ENCODE results near the gene TMCC1.
"Not testable (repeated sequence)": the region's sequence is repeated elsewhere in the genome, so short reads cannot be mapped to it uniquely, and the experiment has no call there.

TMCC1 gene

DNA sequence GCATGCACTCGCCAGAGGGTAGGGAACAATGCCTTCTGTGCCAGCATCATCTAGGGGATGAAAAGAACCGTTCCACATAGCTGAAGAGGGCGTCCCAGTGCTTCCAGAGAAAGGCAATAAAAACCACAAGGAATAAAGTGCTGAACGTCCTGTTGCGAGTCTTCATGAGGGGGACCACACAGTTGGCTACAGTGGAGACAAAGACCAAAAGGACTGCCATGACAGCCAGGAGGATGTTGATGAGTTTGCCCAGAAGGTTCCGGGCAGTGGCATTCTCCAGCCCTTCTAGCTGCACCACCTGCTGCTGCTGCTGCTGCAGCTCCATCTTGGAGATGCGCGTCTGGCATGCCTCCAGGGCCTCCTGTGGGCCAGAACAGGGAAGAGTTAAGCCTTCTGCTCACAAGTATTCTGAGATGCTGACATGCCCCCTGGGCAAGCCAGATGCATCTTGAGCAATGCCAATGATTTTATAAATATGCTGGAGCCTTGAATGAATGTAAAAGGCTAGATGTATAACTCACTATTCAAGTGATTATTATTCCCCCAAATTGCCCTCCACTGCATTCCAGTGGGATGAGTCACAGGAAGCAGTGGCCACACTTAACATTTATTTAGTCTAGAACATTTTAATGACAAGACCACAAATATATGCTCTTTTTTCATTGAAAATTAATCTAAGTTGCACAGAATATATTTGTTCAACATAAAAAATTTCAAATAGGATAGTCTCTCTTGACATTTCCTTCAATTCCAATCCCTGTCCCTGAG, 241.9 kb downstream of the TMCC1 start:
- in situ Hi-C loops (cut with MboI; ENCODE audit: low sequenced_read_pairs, unreplicated experiment), result loop anchor here (5.0 to 10.0 kb wide), 2 partner anchors 171 to 253 kb away; no protein-coding TSS in a partner anchor
- no peak for DNase-seq (ENCODE audit: low spot score)
- TF ChIP-seq, protein P1, sequence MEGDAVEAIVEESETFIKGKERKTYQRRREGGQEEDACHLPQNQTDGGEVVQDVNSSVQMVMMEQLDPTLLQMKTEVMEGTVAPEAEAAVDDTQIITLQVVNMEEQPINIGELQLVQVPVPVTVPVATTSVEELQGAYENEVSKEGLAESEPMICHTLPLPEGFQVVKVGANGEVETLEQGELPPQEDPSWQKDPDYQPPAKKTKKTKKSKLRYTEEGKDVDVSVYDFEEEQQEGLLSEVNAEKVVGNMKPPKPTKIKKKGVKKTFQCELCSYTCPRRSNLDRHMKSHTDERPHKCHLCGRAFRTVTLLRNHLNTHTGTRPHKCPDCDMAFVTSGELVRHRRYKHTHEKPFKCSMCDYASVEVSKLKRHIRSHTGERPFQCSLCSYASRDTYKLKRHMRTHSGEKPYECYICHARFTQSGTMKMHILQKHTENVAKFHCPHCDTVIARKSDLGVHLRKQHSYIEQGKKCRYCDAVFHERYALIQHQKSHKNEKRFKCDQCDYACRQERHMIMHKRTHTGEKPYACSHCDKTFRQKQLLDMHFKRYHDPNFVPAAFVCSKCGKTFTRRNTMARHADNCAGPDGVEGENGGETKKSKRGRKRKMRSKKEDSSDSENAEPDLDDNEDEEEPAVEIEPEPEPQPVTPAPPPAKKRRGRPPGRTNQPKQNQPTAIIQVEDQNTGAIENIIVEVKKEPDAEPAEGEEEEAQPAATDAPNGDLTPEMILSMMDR (IDR thresholded peaks at IDR 0.05; ENCODE audit: borderline replicate concordance, control extremely low read depth, extremely low read depth, insufficient read depth, missing control alignments), result no peak

DNA sequence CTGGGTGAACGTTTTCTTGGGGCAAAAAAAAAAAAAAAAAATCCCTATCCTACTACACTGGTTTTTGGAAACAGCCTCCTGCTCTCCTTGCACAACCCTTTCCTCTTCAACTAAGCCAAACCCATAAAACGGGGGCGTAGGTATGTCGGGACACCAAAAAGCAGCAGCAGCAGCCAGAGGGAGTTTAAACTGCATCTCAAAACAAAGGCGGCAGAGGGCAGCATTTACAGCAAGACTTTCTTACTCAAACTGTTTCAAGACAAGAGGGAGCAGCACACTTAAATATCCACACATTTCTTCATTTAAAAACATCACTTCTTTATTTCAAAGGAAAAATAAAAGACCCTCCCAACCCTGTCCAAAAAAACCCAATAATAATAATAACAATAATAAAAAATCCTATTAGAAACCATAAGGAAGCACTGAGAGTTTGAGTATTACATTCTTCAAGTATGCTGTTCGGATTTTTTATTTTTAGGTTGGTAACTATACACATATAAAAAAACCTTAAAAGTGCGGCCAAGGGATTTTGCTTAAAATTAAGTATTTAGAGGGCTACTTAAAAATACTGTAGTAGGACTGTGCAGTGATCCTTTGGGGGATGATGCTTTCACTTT, 243.1 kb downstream of the TMCC1 start:
- peak; percentile 68 for DNase-seq (ENCODE audit: low spot score)
- in situ Hi-C loops (cut with MboI; ENCODE audit: low sequenced_read_pairs, unreplicated experiment), result loop anchor here (5.0 to 10.0 kb wide), 2 partner anchors 172 to 254 kb away; no protein-coding TSS in a partner anchor
- TF ChIP-seq, protein P1 (IDR thresholded peaks at IDR 0.05; ENCODE audit: borderline replicate concordance, control extremely low read depth, extremely low read depth, insufficient read depth, missing control alignments), result peak; percentile 59

DNA sequence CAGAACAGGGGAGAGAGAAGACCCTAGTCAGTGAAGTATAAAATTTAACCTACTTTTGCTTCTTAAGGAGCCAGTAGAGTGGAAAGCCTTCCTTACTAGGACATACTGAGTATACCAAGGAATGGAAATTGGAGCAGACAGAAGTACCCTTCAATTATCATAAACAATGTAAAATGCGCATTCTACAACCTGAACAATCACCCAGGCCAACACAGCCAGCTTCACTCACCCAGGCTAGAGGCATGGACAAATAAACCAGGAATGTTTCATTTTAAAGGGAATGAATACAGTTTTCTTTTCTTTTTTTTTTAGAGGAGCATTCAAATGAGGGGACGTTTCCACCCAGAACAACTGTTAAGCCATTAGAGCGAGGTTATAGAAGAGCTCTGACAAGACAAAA, 245.1 kb downstream of the TMCC1 start:
- in situ Hi-C loops (cut with MboI; ENCODE audit: low sequenced_read_pairs, unreplicated experiment), result no loop called here
- TF ChIP-seq, protein P1 (IDR thresholded peaks at IDR 0.05; ENCODE audit: borderline replicate concordance, control extremely low read depth, extremely low read depth, insufficient read depth, missing control alignments), result no peak

DNA sequence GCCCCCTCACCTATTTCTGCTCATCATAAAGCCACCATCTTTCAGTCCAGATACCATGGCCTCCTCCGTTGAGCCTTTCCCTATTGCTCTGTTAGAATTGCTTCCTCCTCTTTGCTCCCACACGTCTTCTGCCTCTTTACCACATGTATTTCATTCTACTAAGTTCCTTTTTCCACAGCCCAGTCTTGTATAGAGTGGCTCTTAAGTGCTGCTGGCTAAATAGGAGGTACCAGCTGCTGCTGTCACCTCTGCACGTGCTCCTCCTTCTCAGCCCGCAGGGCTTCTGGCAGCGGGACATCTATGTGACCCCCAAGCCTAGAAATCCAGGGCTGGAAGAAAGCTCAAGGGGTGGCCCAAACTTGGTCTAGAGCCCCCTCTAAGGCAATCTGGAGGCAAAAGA, 248.2 kb downstream of the TMCC1 start:
- in situ Hi-C loops (cut with MboI; ENCODE audit: low sequenced_read_pairs, unreplicated experiment), result no loop called here
- DNase-seq (ENCODE audit: low spot score), result no peak
- TF ChIP-seq, protein P1 (IDR thresholded peaks at IDR 0.05; ENCODE audit: borderline replicate concordance, control extremely low read depth, extremely low read depth, insufficient read depth, missing control alignments), result no peak

More for the DNA sequence above, 245.1 kb downstream of the TMCC1 start:
- no peak for DNase-seq (ENCODE audit: low spot score)

DNA sequence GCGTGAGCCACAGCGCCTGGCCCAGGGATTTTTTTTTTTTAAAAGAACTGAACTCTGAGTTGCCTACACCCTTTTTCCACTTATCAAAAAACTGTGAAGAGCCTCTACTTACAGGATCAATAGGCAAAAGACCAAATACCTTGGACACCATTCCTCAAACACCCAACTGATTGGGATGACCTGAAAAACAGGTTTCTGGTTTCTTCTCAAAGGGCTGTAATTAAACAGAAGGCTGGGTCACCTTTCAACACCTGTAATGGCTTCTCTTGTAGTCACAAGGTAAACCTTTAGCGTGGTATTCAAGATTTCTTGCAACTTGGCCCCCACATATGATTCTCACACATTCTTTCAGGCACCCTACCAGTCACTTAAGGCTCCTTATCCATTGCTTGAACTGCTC, 248.7 kb downstream of the TMCC1 start:
- DNase-seq (ENCODE audit: low spot score), result no peak
- TF ChIP-seq, protein P1 (IDR thresholded peaks at IDR 0.05; ENCODE audit: borderline replicate concordance, control extremely low read depth, extremely low read depth, insufficient read depth, missing control alignments), result no peak
- in situ Hi-C loops (cut with MboI; ENCODE audit: low sequenced_read_pairs, unreplicated experiment), result no loop called here

DNA sequence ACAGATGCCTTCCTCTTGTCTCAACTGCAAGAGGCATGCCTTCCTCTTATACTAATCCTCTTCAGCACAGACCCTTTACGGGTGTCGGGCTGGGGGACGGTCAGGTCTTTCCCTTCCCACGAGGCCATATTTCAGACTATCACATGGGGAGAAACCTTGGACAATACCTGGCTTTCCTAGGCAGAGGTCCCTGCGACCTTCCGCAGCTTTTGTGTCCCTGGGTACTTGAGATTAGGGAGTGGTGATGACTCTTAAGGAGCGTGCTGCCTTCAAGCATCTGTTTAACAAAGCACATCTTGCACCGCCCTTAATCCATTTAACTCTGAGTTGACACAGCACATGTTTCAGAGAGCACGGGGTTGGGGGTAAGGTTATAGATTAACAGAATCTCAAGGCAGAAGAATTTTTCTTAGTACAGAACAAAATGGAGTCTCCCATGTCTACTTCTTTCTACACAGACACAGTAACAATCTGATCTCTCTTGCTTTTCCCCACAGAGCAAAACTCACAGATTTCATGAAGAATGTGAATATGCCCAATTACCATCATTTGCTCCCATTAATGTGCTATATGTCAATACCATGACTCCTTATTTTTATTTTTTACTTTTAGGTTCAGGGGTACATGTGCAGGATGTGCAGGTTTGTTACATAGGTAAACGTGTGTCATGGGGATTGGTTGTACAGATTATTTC, 251.8 kb downstream of the TMCC1 start:
- DNase-seq (ENCODE audit: low spot score); in situ Hi-C loops (cut with MboI; ENCODE audit: low sequenced_read_pairs, unreplicated experiment): not testable (repeated sequence)

- DNase-seq (ENCODE audit: low spot score); in situ Hi-C loops (cut with MboI; ENCODE audit: low sequenced_read_pairs, unreplicated experiment): not testable (repeated sequence)
These were observed 252.5 kb downstream of the TMCC1 start for GRCh38 chr3:129640985-129641384.

Measured in GM13976 (cell line).